Activated T-cell treated with anti-CD3 and anti-CD28 coated beads, Interleukin-2, amount 50 U/mL, for 72 hours (primary cell): ENCODE results near the gene SLC6A5. TPM values are rescaled to one million over a fixed set of nuclear protein-coding genes. Genes with fewer than 3 reads are reported as not detected.

Source experiments
- ATAC-seq, 2 donors: fragments of 150-1000 bp; cut with Tn5 transposase; replicated peaks in 1 of 2; 2 replicates each; pipeline ENCODE4 v1.10.0; 2021; ENCODE audit warnings: moderate library complexity in 2 of 2, mild to moderate bottlenecking in 1 of 2
- DNase-seq, 2 donors: peaks; one replicate each; pipeline ENCODE4 v3.0.0; 2021 to 2022; ENCODE audit warnings: mixed read lengths in 1 of 2
- H3K27ac Mint-ChIP-seq: one replicate; pipeline ENCODE4 v1.8.0; 2022; ENCODE audit warnings: mild to moderate bottlenecking, moderate library complexity, mixed read lengths
- H3K27me3 Mint-ChIP-seq: one replicate; pipeline ENCODE4 v1.8.0; 2022; ENCODE audit warnings: low read depth, mixed read lengths
- H3K36me3 Mint-ChIP-seq, 2 donors: one replicate each; pipeline ENCODE4 v1.8.0; 2022; ENCODE audit warnings: mixed read lengths in 2 of 2, mild to moderate bottlenecking in 1 of 2; ENCODE audit not compliant: insufficient read depth in 2 of 2
- H3K4me1 Mint-ChIP-seq: one replicate; pipeline ENCODE4 v1.8.0; 2022; ENCODE audit warnings: low read depth, mixed read lengths
- H3K4me3 Mint-ChIP-seq, 2 donors: one replicate each; pipeline ENCODE4 v1.8.0; 2022; ENCODE audit warnings: mild to moderate bottlenecking in 2 of 2, mixed read lengths in 2 of 2, moderate library complexity in 2 of 2
- H3K9me3 Mint-ChIP-seq, 2 donors: one replicate each; pipeline ENCODE4 v1.8.0; 2022; ENCODE audit warnings: mixed read lengths in 2 of 2
- total RNA-seq, 2 donors: library from RNA; stranded (reverse); gene quantifications; one replicate each; pipeline ENCODE4 v1.2.3, GENCODE V29; 2022

The SLC6A5 gene
- total RNA-seq, 2 donors from 2014 or later = not detected

GRCh38 chr11:20583201-20583600 lies 16.2 kb upstream of the SLC6A5 start:
- H3K27ac Mint-ChIP-seq = no peak overlapping the region
- H3K9me3 Mint-ChIP-seq = no peaks in the 10 kb centered on the region
- DNase-seq = no peak
- no peaks in the 10 kb centered on the region for H3K36me3 Mint-ChIP-seq
- H3K27me3 Mint-ChIP-seq = peaks cover 7% of the 10 kb centered on the region
- ATAC-seq = no peak
- no peaks in the 10 kb centered on the region for H3K4me1 Mint-ChIP-seq
- no peak overlapping the region for H3K4me3 Mint-ChIP-seq

- peaks cover 12% of the 10 kb centered on the region for H3K27me3 Mint-ChIP-seq
- DNase-seq = no peak
- H3K4me1 Mint-ChIP-seq = no peaks in the 10 kb centered on the region
- ATAC-seq = peak in 1 of 2 donors; percentile 39
- H3K36me3 Mint-ChIP-seq = no peaks in the 10 kb centered on the region
- no peak overlapping the region for H3K27ac Mint-ChIP-seq
- H3K4me3 Mint-ChIP-seq = no peak overlapping the region
- H3K9me3 Mint-ChIP-seq = no peaks in the 10 kb centered on the region
Observed at GRCh38 chr11:20584093-20584774, 15.2 kb upstream of the SLC6A5 start.

GRCh38 chr11:20589796-20590195 lies 9.6 kb upstream of the SLC6A5 start:
- H3K27ac Mint-ChIP-seq = no peak overlapping the region
- no peaks in the 10 kb centered on the region for H3K36me3 Mint-ChIP-seq
- DNase-seq (no peak), ATAC-seq (no peak)
- H3K9me3 Mint-ChIP-seq = no peaks in the 10 kb centered on the region
- peaks cover 28% of the 10 kb centered on the region for H3K27me3 Mint-ChIP-seq
- no peaks in the 10 kb centered on the region for H3K4me1 Mint-ChIP-seq
- H3K4me3 Mint-ChIP-seq = no peak overlapping the region

GRCh38 chr11:20590381-20590780 lies 9.0 kb upstream of the SLC6A5 start:
- Mint-ChIP-seq H3K9me3 (no peaks in the 10 kb centered on the region), H3K27ac (no peak overlapping the region), H3K36me3 (no peaks in the 10 kb centered on the region), H3K4me1 (no peaks in the 10 kb centered on the region), H3K27me3 (peaks cover 34% of the 10 kb centered on the region), H3K4me3 (no peak overlapping the region)
- DNase-seq = no peak
- ATAC-seq = no peak

- H3K27me3 Mint-ChIP-seq = peaks cover 55% of the 10 kb centered on the region
- no peak for ATAC-seq
- H3K9me3 Mint-ChIP-seq = no peaks in the 10 kb centered on the region
- H3K27ac Mint-ChIP-seq = no peak overlapping the region
- H3K36me3 Mint-ChIP-seq = no peaks in the 10 kb centered on the region
- no peak overlapping the region for H3K4me3 Mint-ChIP-seq
- peaks cover 14% of the 10 kb centered on the region for H3K4me1 Mint-ChIP-seq
- no peak for DNase-seq
Observed at GRCh38 chr11:20592741-20593140, 6.7 kb upstream of the SLC6A5 start.

- Mint-ChIP-seq H3K4me1 (peaks cover 19% of the 10 kb centered on the region), H3K36me3 (no peaks in the 10 kb centered on the region), H3K9me3 (no peaks in the 10 kb centered on the region), H3K27me3 (peaks cover 60% of the 10 kb centered on the region), H3K4me3 (no peak overlapping the region), H3K27ac (no peak overlapping the region)
- DNase-seq (no peak), ATAC-seq (no peak)
Observed at GRCh38 chr11:20594274-20595061, 4.9 kb upstream of the SLC6A5 start.

- H3K4me1 Mint-ChIP-seq = peaks cover 19% of the 10 kb centered on the region
- ATAC-seq (no peak), DNase-seq (no peak)
- no peak overlapping the region for H3K27ac Mint-ChIP-seq
- peaks cover 0 to 3% of the 10 kb centered on the region in 2 donors for H3K9me3 Mint-ChIP-seq
- H3K27me3 Mint-ChIP-seq = peaks cover 61% of the 10 kb centered on the region
- no peak overlapping the region for H3K4me3 Mint-ChIP-seq
- H3K36me3 Mint-ChIP-seq = peaks cover under 1 to 2% of the 10 kb centered on the region in 2 donors
Observed at GRCh38 chr11:20595101-20595500, 4.3 kb upstream of the SLC6A5 start.

- peak overlapping the region; percentile 50 to 54 for H3K4me3 Mint-ChIP-seq
Observed at GRCh38 chr11:20596205-20597153, 2.9 kb upstream of the SLC6A5 start.

GRCh38 chr11:20597154-20597679 lies 2.2 kb upstream of the SLC6A5 start:
- peaks cover 80% of the 10 kb centered on the region for H3K27me3 Mint-ChIP-seq
- peaks cover 2 to 3% of the 10 kb centered on the region in 2 donors for H3K36me3 Mint-ChIP-seq
- H3K4me1 Mint-ChIP-seq = peaks cover 19% of the 10 kb centered on the region
- ATAC-seq (no peak), DNase-seq (no peak)
- H3K4me3 Mint-ChIP-seq = peak overlapping the region; percentile 50 to 54
- H3K9me3 Mint-ChIP-seq = peaks cover 0 to 4% of the 10 kb centered on the region in 2 donors
- H3K27ac Mint-ChIP-seq = no peak overlapping the region

More at GRCh38 chr11:20596205-20597153, 2.9 kb upstream of the SLC6A5 start:
- no peak for DNase-seq
- peak in 1 of 2 donors; percentile 30 for ATAC-seq
- Mint-ChIP-seq H3K4me1 (peaks cover 19% of the 10 kb centered on the region), H3K27ac (no peak overlapping the region), H3K27me3 (peaks cover 74% of the 10 kb centered on the region), H3K36me3 (peaks cover 2 to 3% of the 10 kb centered on the region in 2 donors), H3K9me3 (peaks cover 0 to 4% of the 10 kb centered on the region in 2 donors)

- Mint-ChIP-seq H3K36me3 (peaks cover 2 to 3% of the 10 kb centered on the region in 2 donors), H3K4me1 (peaks cover 19% of the 10 kb centered on the region), H3K27me3 (peaks cover 86% of the 10 kb centered on the region), H3K4me3 (peak overlapping the region; percentile 23 to 29), H3K9me3 (peaks cover 0 to 4% of the 10 kb centered on the region in 2 donors), H3K27ac (no peak overlapping the region)
- no peak for ATAC-seq
- DNase-seq = no peak
Observed at GRCh38 chr11:20597680-20598484, 1.5 kb upstream of the SLC6A5 start.

GRCh38 chr11:20598492-20598891 lies 916 bp upstream of the SLC6A5 start:
- Mint-ChIP-seq H3K4me1 (peaks cover 19% of the 10 kb centered on the region), H3K27ac (no peak overlapping the region), H3K4me3 (peak overlapping the region in 1 of 2 donors; percentile 51), H3K9me3 (peaks cover 0 to 4% of the 10 kb centered on the region in 2 donors), H3K36me3 (peaks cover 2 to 3% of the 10 kb centered on the region in 2 donors), H3K27me3 (peaks cover 91% of the 10 kb centered on the region)
- no peak for DNase-seq
- ATAC-seq = no peak

GRCh38 chr11:20600020-20600346 lies 575 bp downstream of the SLC6A5 start:
- Mint-ChIP-seq H3K9me3 (peaks cover 0 to 4% of the 10 kb centered on the region in 2 donors), H3K4me3 (no peak overlapping the region), H3K36me3 (peaks cover 2 to 3% of the 10 kb centered on the region in 2 donors), H3K4me1 (peaks cover 19% of the 10 kb centered on the region), H3K27me3 (peaks cover 91% of the 10 kb centered on the region), H3K27ac (peak overlapping the region; percentile 35)
- DNase-seq (no peak), ATAC-seq (no peak)
